Ovary (tissue), 9 donors: ENCODE measurements around the gene ADNP2. TPM values are rescaled to one million over a fixed set of nuclear protein-coding genes. Genes with fewer than 3 reads are reported as not detected.

Experiments
- DNase-seq, 5 donors: peaks; one replicate each; pipeline ENCODE4 v3.0.0-alpha.2; 2019 to 2020
- H3K27ac ChIP-seq, 2 donors: fragments of 200-600 bp; one replicate each; pipeline versions ENCODE4 v1.5.1 to v1.8.0; 2019 to 2022
- H3K27me3 ChIP-seq: fragments of 200-600 bp; one replicate; pipeline ENCODE4 v1.8.0; 2022
- H3K36me3 ChIP-seq: fragments of 200-600 bp; sonication (generic); one replicate; pipeline ENCODE4 v1.5.1; 2019
- H3K4me1 ChIP-seq: one replicate; pipeline ENCODE4 v1.8.1; 2013; ENCODE audit warnings: mild to moderate bottlenecking, moderate library complexity; ENCODE audit not compliant: insufficient read depth
- H3K4me3 ChIP-seq: fragments of 200-600 bp; sonication (generic); one replicate; pipeline ENCODE4 v1.5.1; 2017
- H3K9me3 ChIP-seq, 2 donors: fragments of 200-600 bp in 1 of 2; sonication (generic) in 1 of 2; one replicate each; pipeline versions ENCODE4 v1.5.1 to v1.8.1; 2013 to 2019; ENCODE audit warnings: mild to moderate bottlenecking in 1 of 2, moderate library complexity in 1 of 2
- EP300 ChIP-seq: sonication (generic); formaldehyde crosslinking; IDR thresholded peaks from one replicate; pipeline ENCODE4 v1.6.1; 2017; ENCODE audit warnings: antibody characterized with exemption
- POLR2A ChIP-seq: fragments of 450-650 bp; IDR thresholded peaks from one replicate; pipeline ENCODE4 v1.6.1; 2017; ENCODE audit warnings: antibody characterized with exemption, mild to moderate bottlenecking, moderate library complexity
- WGBS, 3 donors: extraction: QIAGEN DNeasy Blood & Tissue Kit in 1 of 3; methylation state at CpG; one replicate each; pipeline versions ENCODE4 v1.1.5 to v1.1.7; 2013 to 2017; 5-methylcytosine and 5-hydroxymethylcytosine counted together
- intact Hi-C, 4 donors: fragments of 100-400 bp; cut with DNase I; formaldehyde crosslinking; loops; one replicate each; pipeline versions ENCODE4 v1.11.0 to v1.15.1; 2022 to 2023
- polyA plus RNA-seq, 2 donors: library from polyadenylated mRNA; stranded (reverse); fragments of 200-250 nt in 1 of 2; fragments of 350-450 nt in 1 of 2; fragmentation: Illumina TruSeq in 1 of 2; extraction: RNeasy Lipid Tissue Mini Kit (QIAGEN cat#74804) in 1 of 2; gene quantifications; one replicate each; pipeline ENCODE4 v1.2.3, GENCODE V29; 2013 to 2014
- total RNA-seq, 7 donors: library from RNA; depleted of rRNA in 2 of 7; stranded (reverse); fragments of >200 nt in 2 of 7; fragmentation: NEBNext Ultra II Directional in 3 of 7; extraction: Animal tissue kit (Norgen Biotek cat#: 25700) in 3 of 7; gene quantifications; one replicate each; pipeline versions ENCODE4 v1.1.0 to v1.2.4, GENCODE V29; 2016 to 2023
- TF ChIP-seq, protein P1 (sequence below), 3 donors: fragments of 450-650 bp in 2 of 3; fragments of 200-600 bp in 1 of 3; IDR thresholded peaks; one replicate each; pipeline versions ENCODE4 v1.5.1 to v1.8.0; 2016 to 2022; ENCODE audit warnings: antibody characterized with exemption in 3 of 3, mild to moderate bottlenecking in 1 of 3
- donor health status: DM: no; HTN: no; CAD: no; lungs with moderate emphysema.
- donor health status: DM: no; HTN: no; CAD: no.
- donor health status: Bipolar disorder and iron deficiency.
- donor health status: DM: yes; HTN: yes; CAD: no.
- donor health status: DM: no; HTN: no; CAD: no.
- donor health status: DM: yes; HTN: yes; CAD: no.

Gene ADNP2
- total and polyA plus RNA-seq, 9 donors: 6.7 to 24.6 (median 16.7) TPM

DNA sequence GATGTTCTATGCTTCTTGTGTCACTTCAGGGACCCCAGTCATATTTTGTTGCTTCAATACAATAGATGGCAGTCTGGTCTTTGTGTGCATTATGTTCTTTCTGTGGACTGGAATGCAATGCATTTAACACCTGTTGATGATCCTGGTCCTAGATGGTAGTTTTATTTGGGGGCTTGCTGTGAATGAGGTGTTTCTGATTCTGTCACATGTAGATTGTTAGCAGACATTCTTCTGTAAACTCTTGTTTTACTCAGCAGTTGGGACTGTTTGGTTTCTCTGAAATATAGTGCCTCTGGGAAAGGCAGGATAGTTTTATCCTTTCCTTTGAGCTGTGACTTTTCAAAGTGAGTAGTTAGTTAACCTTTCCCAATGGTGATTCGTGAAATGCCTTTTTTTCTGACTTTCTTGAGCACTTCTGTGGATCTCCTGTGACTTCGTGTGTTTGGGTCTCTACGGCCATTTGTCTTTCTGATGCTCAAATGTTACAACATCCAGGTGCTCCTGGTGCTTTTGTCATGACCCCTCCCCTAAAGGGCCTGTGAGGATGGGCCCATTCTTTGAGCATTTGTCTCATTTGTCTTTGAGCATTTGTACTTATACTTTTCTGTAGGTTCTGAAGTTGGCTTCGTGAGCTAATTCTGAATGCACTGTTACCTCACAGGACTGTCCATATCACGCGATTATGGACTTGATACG lies 20.8 kb downstream of the ADNP2 start:
- WGBS, 3 donors: 68 to 96% (median 96%) methylated on average over 7 of the region's 7 CpGs

DNA sequence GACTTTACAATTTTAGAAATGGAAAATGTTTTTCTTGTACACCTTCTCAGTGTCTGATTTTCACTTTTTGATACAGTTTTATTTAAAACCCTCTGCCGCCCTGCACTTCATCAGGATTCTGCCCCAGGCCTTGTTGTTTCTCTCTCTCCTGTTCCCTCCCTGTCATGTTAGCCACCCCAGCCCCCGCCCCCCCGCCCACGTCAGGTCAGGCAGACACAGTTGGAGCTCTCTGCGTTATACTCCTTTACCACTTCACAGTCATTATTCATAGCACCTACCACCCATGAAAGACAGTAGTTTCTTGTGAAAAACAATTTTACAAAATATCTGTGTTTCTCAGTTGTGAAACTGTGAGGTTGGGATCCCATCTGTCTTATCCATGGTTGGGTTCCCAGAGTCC lies 21.5 kb downstream of the ADNP2 start:
- no peaks in the 10 kb centered on the region for H3K27me3 ChIP-seq

More for the DNA sequence above, 20.8 kb downstream of the ADNP2 start:
- H3K4me1 ChIP-seq: no peaks in the 10 kb centered on the region
- no peak for DNase-seq
- no peaks in the 10 kb centered on the region for H3K9me3 ChIP-seq
- H3K4me3 ChIP-seq: no peak overlapping the region
- no peak overlapping the region for H3K27ac ChIP-seq
- no peaks in the 10 kb centered on the region for H3K27me3 ChIP-seq
- intact Hi-C loops: no loop called here
- TF ChIP-seq, protein P1, sequence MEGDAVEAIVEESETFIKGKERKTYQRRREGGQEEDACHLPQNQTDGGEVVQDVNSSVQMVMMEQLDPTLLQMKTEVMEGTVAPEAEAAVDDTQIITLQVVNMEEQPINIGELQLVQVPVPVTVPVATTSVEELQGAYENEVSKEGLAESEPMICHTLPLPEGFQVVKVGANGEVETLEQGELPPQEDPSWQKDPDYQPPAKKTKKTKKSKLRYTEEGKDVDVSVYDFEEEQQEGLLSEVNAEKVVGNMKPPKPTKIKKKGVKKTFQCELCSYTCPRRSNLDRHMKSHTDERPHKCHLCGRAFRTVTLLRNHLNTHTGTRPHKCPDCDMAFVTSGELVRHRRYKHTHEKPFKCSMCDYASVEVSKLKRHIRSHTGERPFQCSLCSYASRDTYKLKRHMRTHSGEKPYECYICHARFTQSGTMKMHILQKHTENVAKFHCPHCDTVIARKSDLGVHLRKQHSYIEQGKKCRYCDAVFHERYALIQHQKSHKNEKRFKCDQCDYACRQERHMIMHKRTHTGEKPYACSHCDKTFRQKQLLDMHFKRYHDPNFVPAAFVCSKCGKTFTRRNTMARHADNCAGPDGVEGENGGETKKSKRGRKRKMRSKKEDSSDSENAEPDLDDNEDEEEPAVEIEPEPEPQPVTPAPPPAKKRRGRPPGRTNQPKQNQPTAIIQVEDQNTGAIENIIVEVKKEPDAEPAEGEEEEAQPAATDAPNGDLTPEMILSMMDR (IDR thresholded peaks at IDR 0.05): no peak
- TF ChIP-seq POLR2A: no peak
- TF ChIP-seq EP300: no peak
- H3K36me3 ChIP-seq: no peaks in the 10 kb centered on the region

DNA sequence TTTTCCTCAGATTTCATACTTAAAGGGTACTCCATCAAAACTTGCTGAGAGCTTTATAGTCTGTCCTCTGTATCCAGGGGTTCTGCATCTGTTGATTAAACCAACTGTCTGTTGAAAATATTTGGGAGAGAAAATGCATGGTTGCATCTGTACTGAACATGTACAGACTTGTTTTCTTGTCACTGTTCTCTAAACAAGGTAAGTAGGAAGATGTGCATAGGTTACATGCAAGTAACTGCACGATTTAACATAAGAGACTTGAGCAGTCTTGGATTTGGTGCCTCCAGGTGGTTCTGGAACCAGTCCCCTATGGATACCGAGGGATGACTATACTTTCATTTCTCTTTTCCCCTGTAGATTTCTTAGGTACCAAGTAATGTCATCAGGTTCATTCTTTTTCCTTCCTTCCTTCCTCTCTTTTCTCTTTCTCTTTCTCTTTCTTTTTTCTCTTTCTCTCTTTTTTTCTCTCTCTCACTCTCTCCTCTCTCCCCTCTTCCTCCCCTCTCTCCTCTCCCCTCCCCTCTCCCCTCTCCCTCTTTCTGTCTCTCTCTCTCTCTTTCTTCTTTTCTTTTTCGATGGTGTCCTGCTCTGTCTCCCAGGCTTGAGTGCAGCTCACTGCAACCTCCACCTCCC lies 23.2 kb downstream of the ADNP2 start:
- Histone ChIP-seq H3K4me1 (no peaks in the 10 kb centered on the region), H3K9me3 (no peaks in the 10 kb centered on the region), H3K27me3 (no peaks in the 10 kb centered on the region), H3K27ac (no peak overlapping the region), H3K4me3 (no peak overlapping the region), H3K36me3 (no peaks in the 10 kb centered on the region)
- no peak for DNase-seq
- WGBS, 3 donors: 89 to 95% (median 94%) methylated on average over 3 of the region's 3 CpGs
- no peak for TF ChIP-seq EP300
- TF ChIP-seq POLR2A: no peak
- TF ChIP-seq, protein P1 (IDR thresholded peaks at IDR 0.05): no peak
- intact Hi-C loops: no loop called here

More for the DNA sequence above, 21.5 kb downstream of the ADNP2 start:
- Histone ChIP-seq H3K4me1 (no peaks in the 10 kb centered on the region), H3K36me3 (no peaks in the 10 kb centered on the region), H3K27ac (no peak overlapping the region), H3K4me3 (no peak overlapping the region), H3K9me3 (no peaks in the 10 kb centered on the region)
- WGBS, 3 donors: 72 to 93% (median 91%) methylated on average over 5 of the region's 5 CpGs
- intact Hi-C loops: no loop called here
- no peak for TF ChIP-seq POLR2A
- TF ChIP-seq, protein P1 (IDR thresholded peaks at IDR 0.05): no peak
- TF ChIP-seq EP300: no peak
- DNase-seq: no peak

DNA sequence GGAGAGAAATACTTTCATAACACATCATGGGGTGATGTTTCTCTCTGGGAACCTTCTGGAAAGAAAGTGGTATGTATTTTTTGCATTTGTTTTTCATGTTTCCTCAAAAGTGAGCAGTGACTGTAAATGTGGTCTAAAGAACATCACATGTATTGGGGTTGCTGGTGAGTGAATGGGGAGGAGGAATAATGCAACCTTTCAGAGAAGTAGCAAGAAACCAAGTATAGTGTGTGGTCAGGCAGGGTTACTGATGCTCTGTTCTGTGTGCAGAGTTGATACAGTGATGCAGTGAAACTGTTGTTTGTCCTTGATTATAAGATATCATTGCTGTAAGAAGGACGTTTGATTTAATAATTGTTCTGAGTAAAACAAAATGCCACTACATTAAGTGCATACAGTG lies 24.1 kb downstream of the ADNP2 start:
- no peak for DNase-seq
- no peak overlapping the region for H3K27ac ChIP-seq
- no peaks in the 10 kb centered on the region for H3K9me3 ChIP-seq
- H3K4me3 ChIP-seq: no peak overlapping the region
- no peak for TF ChIP-seq EP300
- TF ChIP-seq, protein P1 (IDR thresholded peaks at IDR 0.05): no peak
- no peak for TF ChIP-seq POLR2A
- no peaks in the 10 kb centered on the region for H3K36me3 ChIP-seq
- H3K27me3 ChIP-seq: no peaks in the 10 kb centered on the region
- intact Hi-C loops: no loop called here
- WGBS, 3 donors: 39 to 57% (median 45%) methylated on average over 1 of the region's 1 CpG
- H3K4me1 ChIP-seq: no peaks in the 10 kb centered on the region
